Natural killer cell treated with Interleukin-12 subunit alpha and Interleukin-12 subunit beta and Interleukin-15 and Interleukin-18, amount 100 ng/mL, for 72 hours (primary cell): Measurements from ENCODE around the gene MACROD2. TPM values are rescaled to one million over a fixed set of nuclear protein-coding genes. Genes with fewer than 3 reads are reported as not detected.
"Not testable (repeated sequence)": the region's sequence is repeated elsewhere in the genome, so short reads cannot be mapped to it uniquely, and the experiment has no call there.

ENCODE experiments used
- ATAC-seq, 2 donors: fragments of 150-1000 bp; cut with Tn5 transposase in 1 of 2; sonication (Bioruptor Pico), chemical (Tn5 transposase) in 1 of 2; 2 replicates each; pipeline ENCODE4 v1.10.0; 2021
- DNase-seq: peaks from one replicate; pipeline ENCODE4 v3.0.0; 2022; ENCODE audit warnings: low spot score
- H3K27ac Mint-ChIP-seq, 2 donors: 1 replicate in 1 of 2; 2 replicates in 1 of 2; pipeline ENCODE4 v1.8.0; 2022; ENCODE audit warnings: mixed read lengths in 2 of 2, mild to moderate bottlenecking in 1 of 2, moderate library complexity in 1 of 2
- H3K27me3 Mint-ChIP-seq, 2 donors: 1 replicate in 1 of 2; 2 replicates in 1 of 2; pipeline ENCODE4 v1.8.0; 2022; ENCODE audit warnings: mixed read lengths in 2 of 2
- H3K36me3 Mint-ChIP-seq: one replicate; pipeline ENCODE4 v1.8.0; 2022; ENCODE audit warnings: mixed read lengths
- H3K4me1 Mint-ChIP-seq, 2 donors: 1 replicate in 1 of 2; 2 replicates in 1 of 2; pipeline ENCODE4 v1.8.0; 2022; ENCODE audit warnings: low read depth in 2 of 2, mixed read lengths in 2 of 2, mild to moderate bottlenecking in 1 of 2
- H3K4me3 Mint-ChIP-seq: one replicate; pipeline ENCODE4 v1.8.0; 2022; ENCODE audit warnings: mixed read lengths
- H3K9me3 Mint-ChIP-seq: 2 replicates; pipeline ENCODE4 v1.8.0; 2022; ENCODE audit warnings: mixed read lengths
- total RNA-seq, 2 donors: library from RNA; stranded (reverse); gene quantifications; one replicate each; pipeline ENCODE4 v1.2.3, GENCODE V29; 2022

MACROD2 gene
- total RNA-seq, 2 donors from 2014 or later: not detected

GRCh38 chr20:15138548-15139126 lies 1143.3 kb downstream of the MACROD2 start:
- Mint-ChIP-seq H3K4me3 (no peak overlapping the region), H3K27me3 (no peaks in the 10 kb centered on the region), H3K4me1 (no peaks in the 10 kb centered on the region), H3K36me3 (no peaks in the 10 kb centered on the region), H3K9me3 (peaks cover 6% of the 10 kb centered on the region), H3K27ac (no peak overlapping the region)
- DNase-seq (no peak), ATAC-seq (no peak)

GRCh38 chr20:15139522-15139921 lies 1144.2 kb downstream of the MACROD2 start:
- no peaks in the 10 kb centered on the region for H3K36me3 Mint-ChIP-seq
- H3K27me3 Mint-ChIP-seq: no peaks in the 10 kb centered on the region
- no peak overlapping the region for H3K27ac Mint-ChIP-seq
- ATAC-seq (no peak), DNase-seq (no peak)
- H3K4me3 Mint-ChIP-seq: no peak overlapping the region
- H3K4me1 Mint-ChIP-seq: no peaks in the 10 kb centered on the region
- H3K9me3 Mint-ChIP-seq: peaks cover 6% of the 10 kb centered on the region

GRCh38 chr20:15140286-15140685 lies 1145.0 kb downstream of the MACROD2 start:
- no peaks in the 10 kb centered on the region for H3K27me3 Mint-ChIP-seq
- peaks cover 6% of the 10 kb centered on the region for H3K9me3 Mint-ChIP-seq
- no peak overlapping the region for H3K27ac Mint-ChIP-seq
- DNase-seq (no peak), ATAC-seq (no peak)
- no peaks in the 10 kb centered on the region for H3K36me3 Mint-ChIP-seq
- H3K4me1 Mint-ChIP-seq: no peaks in the 10 kb centered on the region
- H3K4me3 Mint-ChIP-seq: no peak overlapping the region

GRCh38 chr20:15140940-15141339 lies 1145.6 kb downstream of the MACROD2 start:
- H3K9me3 Mint-ChIP-seq, H3K36me3 Mint-ChIP-seq, H3K4me3 Mint-ChIP-seq, H3K4me1 Mint-ChIP-seq, H3K27ac Mint-ChIP-seq, DNase-seq, H3K27me3 Mint-ChIP-seq, ATAC-seq: not testable (repeated sequence)

GRCh38 chr20:15141861-15142260 lies 1146.5 kb downstream of the MACROD2 start:
- Mint-ChIP-seq H3K4me1 (no peaks in the 10 kb centered on the region), H3K36me3 (no peaks in the 10 kb centered on the region), H3K9me3 (peaks cover 6% of the 10 kb centered on the region), H3K4me3 (no peak overlapping the region), H3K27me3 (no peaks in the 10 kb centered on the region), H3K27ac (no peak overlapping the region)
- no peak for DNase-seq
- ATAC-seq: no peak

GRCh38 chr20:15143478-15143877 lies 1148.2 kb downstream of the MACROD2 start:
- no peak for ATAC-seq
- H3K27me3 Mint-ChIP-seq: no peaks in the 10 kb centered on the region
- H3K4me1 Mint-ChIP-seq: no peaks in the 10 kb centered on the region
- no peaks in the 10 kb centered on the region for H3K36me3 Mint-ChIP-seq
- H3K27ac Mint-ChIP-seq: no peak overlapping the region
- no peak for DNase-seq
- peaks cover 6% of the 10 kb centered on the region for H3K9me3 Mint-ChIP-seq
- no peak overlapping the region for H3K4me3 Mint-ChIP-seq

- ATAC-seq (no peak), DNase-seq (no peak)
- Mint-ChIP-seq H3K27me3 (no peaks in the 10 kb centered on the region), H3K4me3 (no peak overlapping the region), H3K9me3 (peaks cover 6% of the 10 kb centered on the region), H3K36me3 (no peaks in the 10 kb centered on the region), H3K4me1 (no peaks in the 10 kb centered on the region), H3K27ac (no peak overlapping the region)
Measured at GRCh38 chr20:15144916-15145315, 1149.6 kb downstream of the MACROD2 start.

- ATAC-seq (no peak), DNase-seq (no peak)
- Mint-ChIP-seq H3K27ac (no peak overlapping the region), H3K36me3 (no peaks in the 10 kb centered on the region), H3K9me3 (peaks cover 4% of the 10 kb centered on the region), H3K4me1 (no peaks in the 10 kb centered on the region), H3K27me3 (no peaks in the 10 kb centered on the region), H3K4me3 (no peak overlapping the region)
Measured at GRCh38 chr20:15146948-15147347, 1151.6 kb downstream of the MACROD2 start.

- no peak overlapping the region for H3K4me3 Mint-ChIP-seq
- no peaks in the 10 kb centered on the region for H3K4me1 Mint-ChIP-seq
- ATAC-seq: no peak
Measured at GRCh38 chr20:15154070-15154469, 1158.8 kb downstream of the MACROD2 start.

GRCh38 chr20:15155848-15156401 lies 1160.6 kb downstream of the MACROD2 start:
- no peak overlapping the region for H3K4me3 Mint-ChIP-seq

More at GRCh38 chr20:15154070-15154469, 1158.8 kb downstream of the MACROD2 start:
- Mint-ChIP-seq H3K27me3 (no peaks in the 10 kb centered on the region), H3K27ac (no peak overlapping the region), H3K9me3 (peaks cover 17% of the 10 kb centered on the region), H3K36me3 (no peaks in the 10 kb centered on the region)
- DNase-seq: no peak

GRCh38 chr20:15158533-15158932 lies 1163.2 kb downstream of the MACROD2 start:
- H3K27ac Mint-ChIP-seq: no peak overlapping the region
- no peaks in the 10 kb centered on the region for H3K36me3 Mint-ChIP-seq
- peaks cover 19% of the 10 kb centered on the region for H3K9me3 Mint-ChIP-seq
- no peak overlapping the region for H3K4me3 Mint-ChIP-seq
- H3K4me1 Mint-ChIP-seq: peaks cover 3 to 7% of the 10 kb centered on the region in 2 donors
- H3K27me3 Mint-ChIP-seq: no peaks in the 10 kb centered on the region
- no peak for ATAC-seq
- no peak for DNase-seq

More at GRCh38 chr20:15155848-15156401, 1160.6 kb downstream of the MACROD2 start:
- Mint-ChIP-seq H3K36me3 (no peaks in the 10 kb centered on the region), H3K4me1 (no peaks in the 10 kb centered on the region), H3K27me3 (no peaks in the 10 kb centered on the region), H3K27ac (no peak overlapping the region), H3K9me3 (peaks cover 22% of the 10 kb centered on the region)
- DNase-seq (no peak), ATAC-seq (no peak)

- ATAC-seq (no peak), DNase-seq (no peak)
- H3K4me1 Mint-ChIP-seq: peaks cover 3 to 7% of the 10 kb centered on the region in 2 donors
- H3K36me3 Mint-ChIP-seq: no peaks in the 10 kb centered on the region
- H3K4me3 Mint-ChIP-seq: peak overlapping the region; percentile 48
- H3K9me3 Mint-ChIP-seq: peaks cover 9% of the 10 kb centered on the region
- no peaks in the 10 kb centered on the region for H3K27me3 Mint-ChIP-seq
- H3K27ac Mint-ChIP-seq: no peak overlapping the region
Measured at GRCh38 chr20:15162079-15162647, 1166.8 kb downstream of the MACROD2 start.

- DNase-seq: no peak
- no peaks in the 10 kb centered on the region for H3K36me3 Mint-ChIP-seq
- H3K9me3 Mint-ChIP-seq: peaks cover 10% of the 10 kb centered on the region
- H3K4me1 Mint-ChIP-seq: peaks cover 3 to 7% of the 10 kb centered on the region in 2 donors
- H3K27me3 Mint-ChIP-seq: no peaks in the 10 kb centered on the region
- ATAC-seq: no peak
- H3K27ac Mint-ChIP-seq: no peak overlapping the region
- H3K4me3 Mint-ChIP-seq: no peak overlapping the region
Measured at GRCh38 chr20:15163632-15164031, 1168.3 kb downstream of the MACROD2 start.

- DNase-seq (no peak), ATAC-seq (no peak)
- no peak overlapping the region for H3K4me3 Mint-ChIP-seq
- peaks cover 11% of the 10 kb centered on the region for H3K9me3 Mint-ChIP-seq
- H3K27me3 Mint-ChIP-seq: no peaks in the 10 kb centered on the region
- no peaks in the 10 kb centered on the region for H3K36me3 Mint-ChIP-seq
- peaks cover 3 to 7% of the 10 kb centered on the region in 2 donors for H3K4me1 Mint-ChIP-seq
- H3K27ac Mint-ChIP-seq: no peak overlapping the region
Measured at GRCh38 chr20:15164726-15165125, 1169.4 kb downstream of the MACROD2 start.
